B cell (primary cell): ENCODE measurements around the gene GRHPR.

Experiments used
- CTCF ChIP-seq: fragments of 200-600 bp; IDR thresholded peaks from one replicate; pipeline ENCODE4 v1.8.0; 2022; ENCODE audit warnings: antibody characterized with exemption, mild to moderate bottlenecking
- EZH2 ChIP-seq: IDR thresholded peaks from 2 replicates; pipeline ENCODE4 v1.6.1; 2012; ENCODE audit warnings: borderline replicate concordance, low read depth, mild to moderate bottlenecking, moderate library complexity, low read length; ENCODE audit not compliant: insufficient read depth, poor library complexity, severe bottlenecking

- TF ChIP-seq CTCF (no peak), EZH2 (no peak)
These were observed 15.9 kb downstream of the GRHPR start for GRCh38 chr9:37438359-37438758.
